ENCODE results near the gene DOP1B.
A peak's percentile ranks its signal among the peaks of the same experiment; 100 is the strongest.

DOP1B gene

DNA sequence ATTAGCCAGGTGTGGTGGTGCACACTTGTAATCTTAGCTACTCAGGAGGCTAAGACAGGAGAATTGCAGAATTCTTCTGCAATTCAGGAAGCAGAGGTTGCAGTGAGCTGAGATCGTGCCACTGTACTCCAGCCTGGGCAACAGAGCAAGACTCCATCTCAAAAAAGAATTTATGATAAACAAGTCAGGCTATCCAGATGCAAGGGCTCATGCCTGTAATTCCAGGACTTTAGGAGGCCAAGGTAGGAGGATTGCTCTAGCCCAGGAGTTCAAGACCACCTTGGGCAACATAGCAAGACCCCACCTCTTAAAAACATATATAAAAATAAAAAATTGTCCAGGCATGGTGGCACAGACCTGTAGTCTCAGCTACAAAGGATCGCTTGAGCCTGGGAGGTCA is 32.2 kb upstream of the DOP1B start:
- no peak overlapping the region for H3K4me3 ChIP-seq (IDR thresholded peaks at IDR 0.05; ENCODE audit: insufficient read depth, low read depth, low read length)
- H4K20me1 ChIP-seq (ENCODE audit: insufficient read depth), result no peaks in the 10 kb centered on the region
- peaks cover 46% of the 10 kb centered on the region for H3K4me1 ChIP-seq (ENCODE audit: low read depth, poor library complexity, severe bottlenecking)
- H3K36me3 ChIP-seq (ENCODE audit: insufficient read depth), result no peaks in the 10 kb centered on the region
- no peaks in the 10 kb centered on the region for H3K79me2 ChIP-seq (ENCODE audit: insufficient read depth, low read depth)
- no peak overlapping the region for H3K27ac ChIP-seq
- TF ChIP-seq CTCF (conservative IDR thresholded peaks at IDR 0.05; ENCODE audit: low read depth, low read length), result no peak
- H2AFZ ChIP-seq (ENCODE audit: low read depth), result no peak overlapping the region
- H3K9ac ChIP-seq, result no peak overlapping the region
- no peak overlapping the region for H3K4me2 ChIP-seq
- H3K27me3 ChIP-seq (ENCODE audit: insufficient read depth, low read depth), result no peaks in the 10 kb centered on the region

DNA sequence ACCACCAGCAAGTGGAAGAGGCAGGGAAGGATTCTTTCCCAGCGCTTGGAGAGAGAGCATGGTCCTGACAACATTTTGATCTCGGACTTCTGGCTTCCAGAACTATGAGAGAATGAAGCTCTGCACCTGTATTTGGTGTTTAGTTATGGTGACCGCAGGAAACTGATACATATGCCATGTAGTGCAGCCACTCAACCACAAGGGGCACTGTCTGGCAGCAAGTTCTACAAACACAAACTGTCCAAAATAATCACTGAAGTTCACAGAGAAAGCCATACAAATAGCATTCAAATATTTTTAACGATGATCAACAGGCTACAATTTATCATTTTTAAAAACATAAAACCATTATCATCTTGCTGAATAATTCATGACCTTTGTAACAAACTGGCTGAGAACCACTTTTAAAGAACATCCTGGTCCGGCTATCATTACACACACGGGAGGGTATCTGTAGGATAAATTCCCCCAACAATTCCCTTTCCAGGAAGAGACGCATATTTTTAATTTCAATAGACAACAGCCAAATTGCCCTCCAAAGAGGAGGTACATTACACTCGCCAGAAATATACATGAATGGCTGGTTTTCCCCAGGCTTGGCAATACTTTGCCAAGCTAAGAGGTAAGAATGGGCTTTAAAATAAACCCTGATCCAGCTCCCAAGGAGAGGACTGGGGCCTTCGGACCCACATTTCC is 31.0 kb upstream of the DOP1B start:
- Histone ChIP-seq H3K36me3 (ENCODE audit: insufficient read depth) (no peaks in the 10 kb centered on the region), H3K4me2 (peak overlapping the region; percentile 7; the same call in 1 of the 2 replicates), H3K27ac (no peak overlapping the region), H3K4me1 (ENCODE audit: low read depth, poor library complexity, severe bottlenecking) (peaks cover 37% of the 10 kb centered on the region), H3K9ac (no peak overlapping the region), H3K79me2 (ENCODE audit: insufficient read depth, low read depth) (no peaks in the 10 kb centered on the region), H2AFZ (ENCODE audit: low read depth) (peak overlapping the region; percentile 41; the same call in 1 of the 2 replicates), H4K20me1 (ENCODE audit: insufficient read depth) (no peaks in the 10 kb centered on the region), H3K27me3 (ENCODE audit: insufficient read depth, low read depth) (no peaks in the 10 kb centered on the region), H3K4me3 (IDR thresholded peaks at IDR 0.05; ENCODE audit: insufficient read depth, low read depth, low read length) (no peak overlapping the region)
- peak; percentile 95 for TF ChIP-seq CTCF (conservative IDR thresholded peaks at IDR 0.05; ENCODE audit: low read depth, low read length)

GRCh38 chr21:36126208-36126565 is 30.4 kb upstream of the DOP1B start:
- no peak overlapping the region for H3K9ac ChIP-seq
- no peak overlapping the region for H3K4me2 ChIP-seq
- H3K4me1 ChIP-seq (ENCODE audit: low read depth, poor library complexity, severe bottlenecking), result peaks cover 36% of the 10 kb centered on the region
- no peaks in the 10 kb centered on the region for H3K79me2 ChIP-seq (ENCODE audit: insufficient read depth, low read depth)
- H3K27me3 ChIP-seq (ENCODE audit: insufficient read depth, low read depth), result no peaks in the 10 kb centered on the region
- H4K20me1 ChIP-seq (ENCODE audit: insufficient read depth), result no peaks in the 10 kb centered on the region
- no peak overlapping the region for H3K4me3 ChIP-seq (IDR thresholded peaks at IDR 0.05; ENCODE audit: insufficient read depth, low read depth, low read length)
- H3K27ac ChIP-seq, result no peak overlapping the region
- H2AFZ ChIP-seq (ENCODE audit: low read depth), result no peak overlapping the region
- TF ChIP-seq CTCF (conservative IDR thresholded peaks at IDR 0.05; ENCODE audit: low read depth, low read length), result no peak
- no peaks in the 10 kb centered on the region for H3K36me3 ChIP-seq (ENCODE audit: insufficient read depth)

DNA sequence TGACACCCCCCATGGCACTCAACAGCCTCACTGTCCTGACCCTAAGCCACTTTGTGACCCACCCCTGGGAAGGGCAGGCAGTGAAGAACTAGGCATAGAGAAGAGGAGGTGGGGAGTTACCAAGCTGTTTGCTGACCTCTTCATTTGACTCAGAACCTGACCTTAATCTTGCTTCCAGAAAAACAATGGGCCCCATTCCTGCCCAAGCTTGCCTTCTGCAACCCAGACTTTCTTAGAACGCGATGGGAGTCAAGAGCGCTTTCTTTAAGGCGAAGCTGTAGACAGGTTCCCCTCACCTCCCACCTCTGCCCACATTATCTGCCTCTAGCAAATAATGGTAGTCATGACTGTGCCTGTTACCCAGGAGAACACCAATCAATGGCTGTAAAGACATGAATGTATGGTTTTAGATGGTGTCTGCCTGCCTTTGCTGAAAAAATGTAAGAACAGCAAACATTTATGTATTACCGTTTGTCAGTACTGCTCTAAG is 30.0 kb upstream of the DOP1B start:
- H2AFZ ChIP-seq (ENCODE audit: low read depth), result no peak overlapping the region
- no peak overlapping the region for H3K27ac ChIP-seq

More for the DNA sequence above, 30.0 kb upstream of the DOP1B start:
- no peak overlapping the region for H3K9ac ChIP-seq
- no peak for TF ChIP-seq CTCF (conservative IDR thresholded peaks at IDR 0.05; ENCODE audit: low read depth, low read length)
- H3K4me3 ChIP-seq (IDR thresholded peaks at IDR 0.05; ENCODE audit: insufficient read depth, low read depth, low read length), result no peak overlapping the region
- H3K27me3 ChIP-seq (ENCODE audit: insufficient read depth, low read depth), result no peaks in the 10 kb centered on the region
- no peaks in the 10 kb centered on the region for H3K36me3 ChIP-seq (ENCODE audit: insufficient read depth)
- no peaks in the 10 kb centered on the region for H3K79me2 ChIP-seq (ENCODE audit: insufficient read depth, low read depth)
- H3K4me1 ChIP-seq (ENCODE audit: low read depth, poor library complexity, severe bottlenecking), result peaks cover 33% of the 10 kb centered on the region
- no peak overlapping the region for H3K4me2 ChIP-seq
- H4K20me1 ChIP-seq (ENCODE audit: insufficient read depth), result no peaks in the 10 kb centered on the region

All from KMS-11 (cell line).